HG03066 (cell line): ENCODE data around the gene ZNF862.
"Not testable (repeated sequence)": the region's sequence is repeated elsewhere in the genome, so short reads cannot be mapped to it uniquely, and the experiment has no call there.

ENCODE experiments used
- ATAC-seq: cut with Tn5 transposase; IDR thresholded peaks from one replicate; pipeline ENCODE4 v1.9.1; 2021; ENCODE audit warnings: low read depth; ENCODE audit not compliant: unreplicated experiment

Gene ZNF862

DNA sequence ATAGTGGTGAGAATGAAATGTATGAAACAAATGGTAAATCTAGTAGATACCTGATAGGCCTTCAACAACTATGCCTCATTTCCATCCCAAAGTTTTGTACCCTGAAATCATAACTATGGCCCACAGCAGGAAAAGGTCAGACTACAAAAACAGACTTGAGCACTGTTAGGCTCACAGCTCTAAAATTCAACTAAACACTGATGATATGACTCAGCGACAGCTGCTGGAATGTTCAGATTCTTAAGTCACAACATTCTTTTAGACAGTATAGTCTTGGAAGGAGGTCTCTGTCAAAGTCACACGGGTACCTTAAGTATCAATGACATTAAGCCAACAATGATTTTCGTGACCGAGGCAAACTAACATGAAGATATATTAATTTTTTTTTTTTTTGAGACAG is 74.0 kb downstream of the ZNF862 start:
- not testable (repeated sequence) for ATAC-seq
